HCEC 1CT (cell line): ENCODE data around the gene NAT9.

ENCODE experiments used
- DNase-seq: peaks from one replicate; pipeline ENCODE4 v3.0.0-alpha.2; 2017

Gene NAT9

GRCh38 chr17:74725111-74725510 lies 51.0 kb downstream of the NAT9 start:
- DNase-seq: no peak

GRCh38 chr17:74723891-74724290 lies 52.3 kb downstream of the NAT9 start:
- DNase-seq: no peak

DNA sequence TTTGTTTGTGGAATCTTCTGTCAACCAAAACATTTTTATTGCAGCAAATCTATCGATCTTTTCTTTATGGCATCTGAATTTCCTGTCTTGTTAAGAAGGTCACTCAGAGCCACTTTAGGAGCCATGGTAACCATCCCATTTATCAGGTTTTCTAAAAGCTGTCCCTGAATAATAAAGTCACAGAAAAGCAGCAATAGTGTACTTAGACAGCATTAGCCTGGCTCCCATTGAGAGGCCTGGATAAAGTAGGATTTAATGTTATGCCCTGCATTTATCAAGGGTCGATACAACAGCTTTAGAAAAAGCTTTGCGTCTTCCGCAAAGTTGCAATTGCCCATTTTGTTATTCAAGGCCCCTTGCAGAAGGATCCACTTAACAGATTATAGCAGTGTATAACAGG lies 53.4 kb downstream of the NAT9 start:
- no peak for DNase-seq
